Panc1 (cell line): ENCODE measurements around the gene DAB2IP. TPM values are rescaled to one million over a fixed set of nuclear protein-coding genes. Genes with fewer than 3 reads are reported as not detected.

Source experiments
- ATAC-seq: fragments of 200-7000 bp; cut with Tn5 transposase; 2 replicates; pipeline ENCODE4 v1.9.1; 2020; ENCODE audit warnings: mild to moderate bottlenecking, moderate library complexity
- BruUV-seq: library from RNA; stranded (reverse); fragments of 400-500 nt; replicated peaks from 2 replicates; lab custom pipeline; 2021; lab: Mats Ljungman, UMichigan
- CTCF ChIA-PET: fragments of 300-600 bp; sonication (Branson Sonifier 250); formaldehyde crosslinking; loops from one replicate; lab custom pipeline; 2022; ENCODE audit warnings: antibody characterized with exemption; lab: Charles Lee
- POLR2A ChIA-PET: fragments of 300-600 bp; sonication (Branson Sonifier 250); formaldehyde crosslinking; loops from one replicate; lab custom pipeline; 2022; ENCODE audit warnings: antibody characterized with exemption; lab: Charles Lee
- DNase-seq: peaks from one replicate; pipeline ENCODE4 v3.0.0-alpha.2; 2010; ENCODE audit warnings: low read depth, low spot score
- H3K27ac ChIP-seq: 2 replicates; pipeline ENCODE4 v1.5.1; 2011; ENCODE audit warnings: mild to moderate bottlenecking, low read length, inconsistent platforms
- H3K27me3 ChIP-seq: fragments of 200-500 bp; sonication (Bioruptor generic); 2 replicates; pipeline ENCODE4 v1.6.0; 2014; ENCODE audit warnings: low read length, inconsistent platforms; ENCODE audit not compliant: control insufficient read depth, insufficient read depth
- H3K36me3 ChIP-seq: fragments of 200-500 bp; sonication (Bioruptor generic); 2 replicates; pipeline ENCODE4 v1.5.1; 2014; ENCODE audit warnings: inconsistent platforms, mild to moderate bottlenecking, low read length, moderate library complexity; ENCODE audit not compliant: control insufficient read depth, insufficient read depth
- H3K4me1 ChIP-seq: 2 replicates; pipeline ENCODE4 v1.5.1; 2011; ENCODE audit warnings: inconsistent platforms, mild to moderate bottlenecking, low read length, moderate library complexity; ENCODE audit not compliant: control insufficient read depth, insufficient read depth
- H3K4me3 ChIP-seq, 2 experiments: 2 replicates each; pipeline ENCODE4 v1.5.1; 2011 to 2012; ENCODE audit warnings: low read depth in 2 of 2, low read length in 2 of 2, mild to moderate bottlenecking in 2 of 2, inconsistent platforms in 1 of 2, moderate library complexity in 1 of 2
- H3K9me3 ChIP-seq: fragments of 200-500 bp; sonication (Bioruptor generic); 2 replicates; pipeline ENCODE4 v1.5.1; 2014; ENCODE audit warnings: low read depth, mild to moderate bottlenecking, inconsistent platforms, low read length, moderate library complexity; ENCODE audit not compliant: control insufficient read depth, insufficient read depth
- CTCF ChIP-seq: fragments of 450-650 bp; IDR thresholded peaks from 2 replicates; pipeline ENCODE4 v1.5.1; 2017; ENCODE audit warnings: mild to moderate bottlenecking
- POLR2AphosphoS5 ChIP-seq: IDR thresholded peaks from 2 replicates; pipeline ENCODE4 v1.6.1; 2012; ENCODE audit warnings: mild to moderate bottlenecking, low read depth, low read length, moderate library complexity
- REST ChIP-seq, 2 experiments: IDR thresholded peaks; 2 replicates each; pipeline ENCODE4 v1.6.1; 2011 to 2012; ENCODE audit warnings: low read depth in 2 of 2, control low read depth in 1 of 2, low read length in 1 of 2, mild to moderate bottlenecking in 1 of 2, moderate library complexity in 1 of 2; ENCODE audit not compliant: insufficient read depth in 1 of 2
- SIN3A ChIP-seq: IDR thresholded peaks from 2 replicates; pipeline ENCODE4 v1.6.1; 2012; ENCODE audit warnings: low read depth, mild to moderate bottlenecking, low read length, moderate library complexity, borderline replicate concordance; ENCODE audit not compliant: insufficient read depth
- TCF7L2 ChIP-seq: IDR thresholded peaks from 2 replicates; pipeline ENCODE4 v1.6.1; 2011; ENCODE audit warnings: mild to moderate bottlenecking, low read depth, low read length, inconsistent platforms
- in situ Hi-C: cut with HindIII; loops from 2 replicates; pipeline ENCODE4 v1.10.0; 2016; ENCODE audit warnings: low sequenced_read_pairs, low pct_unique_long_range_greater_than_20kb
- intact Hi-C: fragments of 100-400 bp; cut with micrococcal nuclease; formaldehyde crosslinking; loops from one replicate; pipeline ENCODE4 v1.10.0; 2022; ENCODE audit not compliant: unreplicated experiment
- total RNA-seq: library from RNA; stranded (reverse); gene quantifications from one replicate; pipeline ENCODE4 v1.2.1, GENCODE V29; 2021; ENCODE audit not compliant: unreplicated experiment

The DAB2IP gene
- total RNA-seq, 1 experiment from 2014 or later = 18.4 TPM

- no peaks in the 10 kb centered on the region for H3K36me3 ChIP-seq
- ChIA-PET CTCF (no interaction called here), POLR2A (no interaction called here)
- no peaks in the 10 kb centered on the region for H3K9me3 ChIP-seq
- intact Hi-C loops = no loop called here
- in situ Hi-C loops = no loop called here
- H3K27ac ChIP-seq = no peak overlapping the region
- ATAC-seq (peak; percentile 67), DNase-seq (no peak)
- no TSS peak for BruUV-seq
- H3K4me1 ChIP-seq = peaks cover 6% of the 10 kb centered on the region; the same call in 1 of the 2 replicates
- TF ChIP-seq TCF7L2 = no peak
- no peak for TF ChIP-seq CTCF
- TF ChIP-seq SIN3A = no peak
- TF ChIP-seq REST (IDR thresholded peaks at IDR 0.05; ENCODE audit: insufficient read depth in 1 of 2, low read depth in 2 of 2, low read length in 1 of 2) = no peak
- no peak for TF ChIP-seq POLR2AphosphoS5
- H3K27me3 ChIP-seq = no peaks in the 10 kb centered on the region
- H3K4me3 ChIP-seq = no peak overlapping the region
Observed at GRCh38 chr9:121612511-121612998, 38.9 kb upstream of the DAB2IP start.

- Histone ChIP-seq H3K36me3 (no peaks in the 10 kb centered on the region), H3K27ac (no peak overlapping the region), H3K27me3 (no peaks in the 10 kb centered on the region), H3K9me3 (no peaks in the 10 kb centered on the region), H3K4me3 (no peak overlapping the region), H3K4me1 (peaks cover 6% of the 10 kb centered on the region; the same call in 1 of the 2 replicates)
- no peak for TF ChIP-seq SIN3A
- no peak for TF ChIP-seq REST (IDR thresholded peaks at IDR 0.05; ENCODE audit: insufficient read depth in 1 of 2, low read depth in 2 of 2, low read length in 1 of 2)
- no peak for TF ChIP-seq POLR2AphosphoS5
- TF ChIP-seq CTCF = no peak
- no peak for TF ChIP-seq TCF7L2
- DNase-seq (no peak), ATAC-seq (no peak; the same call in 1 of the 2 replicates)
- ChIA-PET POLR2A (no interaction called here), CTCF (no interaction called here)
- in situ Hi-C loops = no loop called here
- no TSS peak for BruUV-seq
- intact Hi-C loops = no loop called here
Observed at GRCh38 chr9:121613009-121613752, 38.3 kb upstream of the DAB2IP start.
